CD4-positive, alpha-beta T cell (primary cell): ENCODE measurements around the gene ARIH2. TPM values are rescaled to one million over a fixed set of nuclear protein-coding genes. Genes with fewer than 3 reads are reported as not detected.

Experiments used
- ATAC-seq: fragments of 200-7000 bp; cut with Tn5 transposase; one replicate; pipeline ENCODE4 v1.10.0; 2022; ENCODE audit warnings: mild to moderate bottlenecking; ENCODE audit not compliant: poor library complexity
- CTCF ChIA-PET: fragments of 350-600 bp; sonication (Branson Sonifier 250); formaldehyde crosslinking; loops from one replicate; lab custom pipeline; 2021; ENCODE audit warnings: antibody characterized with exemption, inconsistent platforms; lab: Charles Lee
- POLR2A ChIA-PET: fragments of 350-600 bp; sonication (Branson Sonifier 250); formaldehyde crosslinking; loops from one replicate; lab custom pipeline; 2021; ENCODE audit warnings: antibody characterized with exemption, inconsistent platforms; lab: Charles Lee
- DNase-seq, 14 experiments: peaks; one replicate each; pipeline ENCODE4 v3.0.0-alpha.2; 2013 to 2020; ENCODE audit warnings: mixed read lengths in 2 of 14
- H3K27ac ChIP-seq, 2 donors: one replicate each; pipeline versions ENCODE4 v1.5.1 to v1.7.0; 2013; ENCODE audit warnings: low read length in 2 of 2, low read depth in 1 of 2, mild to moderate bottlenecking in 1 of 2
- H3K27me3 ChIP-seq, 2 experiments: 1 replicate in 1 of 2; 2 replicates in 1 of 2; pipeline versions ENCODE4 v1.6.1 to v1.7.0; 2013; ENCODE audit warnings: low read length in 2 of 2, control low read depth in 1 of 2, mild to moderate bottlenecking in 1 of 2, moderate library complexity in 1 of 2; ENCODE audit not compliant: insufficient read depth in 2 of 2, control insufficient read depth in 1 of 2
- H3K36me3 ChIP-seq: one replicate; pipeline ENCODE4 v1.6.1; 2013; ENCODE audit warnings: low read length, control low read depth; ENCODE audit not compliant: insufficient read depth
- H3K4me1 ChIP-seq: one replicate; pipeline ENCODE4 v1.6.1; 2013; ENCODE audit warnings: low read length, control low read depth; ENCODE audit not compliant: insufficient read depth
- H3K4me3 ChIP-seq: one replicate; pipeline ENCODE4 v1.5.1; 2013; ENCODE audit warnings: mild to moderate bottlenecking, low read length, moderate library complexity
- H3K9me3 ChIP-seq, 2 experiments: 1 replicate in 1 of 2; 2 replicates in 1 of 2; pipeline versions ENCODE4 v1.6.1 to v1.7.0; 2013; ENCODE audit warnings: low read length in 2 of 2, mild to moderate bottlenecking in 2 of 2, control low read depth in 1 of 2, moderate library complexity in 1 of 2; ENCODE audit not compliant: control insufficient read depth in 1 of 2, insufficient read depth in 1 of 2
- H3K27ac Mint-ChIP-seq: one replicate; pipeline ENCODE4 v1.8.0; 2020; ENCODE audit warnings: mixed read lengths
- H3K27me3 Mint-ChIP-seq: one replicate; pipeline ENCODE4 v1.8.0; 2021; ENCODE audit warnings: mixed read lengths
- H3K36me3 Mint-ChIP-seq: one replicate; pipeline ENCODE4 v1.8.0; 2021; ENCODE audit warnings: low read depth, mixed read lengths
- H3K4me1 Mint-ChIP-seq: one replicate; pipeline ENCODE4 v1.8.0; 2021; ENCODE audit warnings: low read depth, mixed read lengths
- H3K4me3 Mint-ChIP-seq: one replicate; pipeline ENCODE4 v1.8.0; 2020; ENCODE audit warnings: mild to moderate bottlenecking, mixed read lengths
- H3K9me3 Mint-ChIP-seq: one replicate; pipeline ENCODE4 v1.8.0; 2020; ENCODE audit warnings: mixed read lengths
- CTCF ChIP-seq: fragments of 200-600 bp; IDR thresholded peaks from one replicate; pipeline ENCODE4 v1.8.0; 2022; ENCODE audit warnings: antibody characterized with exemption, mild to moderate bottlenecking
- intact Hi-C, 2 experiments: fragments of 100-400 bp; cut with DNase I in 1 of 2; cut with micrococcal nuclease in 1 of 2; formaldehyde crosslinking; loops; one replicate each; pipeline versions ENCODE4 v1.15.1 to v1.9.0; 2023 to 2025; cut with DNase I, micrococcal nuclease
- total RNA-seq, 174 experiments: library from RNA in 2 of 174; stranded (reverse) in 2 of 174; gene quantifications; one replicate each; pipeline ENCODE4 v1.2.3 and lab custom pipeline; 2021 to 2026

Gene ARIH2
- total RNA-seq, 2 experiments from 2014 or later, result 182 TPM

GRCh38 chr3:48963591-48963990, 44.9 kb downstream of the ARIH2 start:
- H3K27me3 ChIP-seq, result no peaks in the 10 kb centered on the region
- Mint-ChIP-seq H3K27ac (no peak overlapping the region), H3K4me1 (peaks cover 13% of the 10 kb centered on the region), H3K36me3 (peaks cover 75% of the 10 kb centered on the region), H3K4me3 (no peak overlapping the region), H3K27me3 (no peaks in the 10 kb centered on the region), H3K9me3 (no peaks in the 10 kb centered on the region)
- H3K9me3 ChIP-seq, result no peaks in the 10 kb centered on the region
- H3K27ac ChIP-seq, result no peak overlapping the region
- ChIA-PET POLR2A (no interaction called here), CTCF (no interaction called here)
- peaks cover 4% of the 10 kb centered on the region for H3K4me1 ChIP-seq
- DNase-seq, result no peak
- TF ChIP-seq CTCF, result no peak
- ATAC-seq, result no peak
- no peak overlapping the region for H3K4me3 ChIP-seq
- peaks cover 52% of the 10 kb centered on the region for H3K36me3 ChIP-seq
- intact Hi-C loops, result no loop called here

DNA sequence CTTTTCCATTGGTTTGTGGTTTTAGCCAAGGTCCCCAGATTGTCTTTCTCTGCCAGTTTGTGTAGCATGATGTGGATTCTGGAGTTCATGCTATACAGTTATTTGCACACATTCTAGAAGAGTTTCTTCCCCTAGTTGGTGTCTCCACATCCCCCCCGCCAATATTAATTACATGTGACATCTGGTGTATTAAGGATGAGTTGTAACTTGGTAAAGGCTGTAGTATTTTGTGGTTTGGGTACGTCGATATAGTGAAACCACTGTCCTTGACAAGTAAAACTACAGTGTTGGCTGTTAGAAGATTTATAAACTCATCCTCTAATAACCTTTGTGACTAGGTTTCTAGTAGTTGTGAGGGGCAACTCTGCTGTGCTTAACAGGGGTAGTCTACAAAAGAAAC, 47.7 kb downstream of the ARIH2 start:
- Histone ChIP-seq H3K36me3 (peaks cover 67% of the 10 kb centered on the region), H3K9me3 (no peaks in the 10 kb centered on the region), H3K4me1 (peaks cover 4% of the 10 kb centered on the region), H3K4me3 (no peak overlapping the region), H3K27ac (no peak overlapping the region), H3K27me3 (no peaks in the 10 kb centered on the region)
- Mint-ChIP-seq H3K4me3 (no peak overlapping the region), H3K27ac (peak overlapping the region; percentile 33), H3K9me3 (no peaks in the 10 kb centered on the region), H3K27me3 (no peaks in the 10 kb centered on the region), H3K4me1 (peaks cover 13% of the 10 kb centered on the region), H3K36me3 (peaks cover 89% of the 10 kb centered on the region)
- DNase-seq, result no peak
- intact Hi-C loops, result no loop called here
- TF ChIP-seq CTCF, result no peak
- no peak for ATAC-seq
- POLR2A ChIA-PET, result no interaction called here
- CTCF ChIA-PET, result interaction anchor here (1.5 kb wide), 1 partner anchor 15 kb away, joined by 3 read pairs; no protein-coding TSS in a partner anchor

- no peaks in the 10 kb centered on the region for H3K9me3 ChIP-seq
- no peaks in the 10 kb centered on the region for H3K27me3 ChIP-seq
- H3K4me1 ChIP-seq, result peaks cover 4% of the 10 kb centered on the region
- no peak overlapping the region for H3K27ac ChIP-seq
- CTCF ChIA-PET, result interaction anchor here (1.5 kb wide), 1 partner anchor 15 kb away, joined by 3 read pairs; no protein-coding TSS in a partner anchor
- Mint-ChIP-seq H3K9me3 (no peaks in the 10 kb centered on the region), H3K4me1 (peaks cover 13% of the 10 kb centered on the region), H3K4me3 (no peak overlapping the region), H3K27ac (peak overlapping the region; percentile 55), H3K36me3 (peaks cover 89% of the 10 kb centered on the region), H3K27me3 (no peaks in the 10 kb centered on the region)
- ATAC-seq, result no peak
- intact Hi-C loops, result no loop called here
- POLR2A ChIA-PET, result no interaction called here
- peaks cover 69% of the 10 kb centered on the region for H3K36me3 ChIP-seq
- H3K4me3 ChIP-seq, result no peak overlapping the region
- no peak for TF ChIP-seq CTCF
- DNase-seq, result peak in 1 of 14 experiments; percentile 25
Measured at GRCh38 chr3:48966876-48967361, 48.3 kb downstream of the ARIH2 start.
